Endometrial microvascular endothelial cells (primary cell): ENCODE measurements around the gene PLPPR1. TPM values are rescaled to one million over a fixed set of nuclear protein-coding genes. Genes with fewer than 3 reads are reported as not detected.
"Not testable (repeated sequence)": the region's sequence is repeated elsewhere in the genome, so short reads cannot be mapped to it uniquely, and the experiment has no call there.

Experiments
- in situ Hi-C: cut with HindIII; loops from 2 replicates; pipeline ENCODE4 v1.10.0; 2017; ENCODE audit warnings: low sequenced_read_pairs, low pct_unique_long_range_greater_than_20kb; ENCODE audit errors: inconsistent ontology term
- total RNA-seq: library from RNA; depleted of rRNA; stranded (reverse); fragments of >200 nt; gene quantifications from one replicate; pipeline ENCODE4 v1.2.3, GENCODE V29; 2015; ENCODE audit errors: inconsistent ontology term

PLPPR1 gene
- total RNA-seq, 1 donor from 2014 or later: not detected

- in situ Hi-C loops: no loop called here
These were observed 69.9 kb downstream of the PLPPR1 start for GRCh38 chr9:101098392-101098791.

GRCh38 chr9:101114317-101114716 lies 85.8 kb downstream of the PLPPR1 start:
- in situ Hi-C loops: no loop called here

- in situ Hi-C loops: no loop called here
These were observed 86.6 kb downstream of the PLPPR1 start for GRCh38 chr9:101115102-101115501.

GRCh38 chr9:101117161-101117560 lies 88.6 kb downstream of the PLPPR1 start:
- in situ Hi-C loops: no loop called here

- in situ Hi-C loops: no loop called here
These were observed 90.8 kb downstream of the PLPPR1 start for GRCh38 chr9:101119206-101119819.

- in situ Hi-C loops: no loop called here
These were observed 93.4 kb downstream of the PLPPR1 start for GRCh38 chr9:101121836-101122399.

- in situ Hi-C loops: no loop called here
These were observed 98.0 kb downstream of the PLPPR1 start for GRCh38 chr9:101126556-101126955.

GRCh38 chr9:101127369-101127768 lies 98.8 kb downstream of the PLPPR1 start:
- in situ Hi-C loops: not testable (repeated sequence)

GRCh38 chr9:101128623-101129022 lies 100.1 kb downstream of the PLPPR1 start:
- in situ Hi-C loops: no loop called here

GRCh38 chr9:101130054-101130453 lies 101.5 kb downstream of the PLPPR1 start:
- in situ Hi-C loops: no loop called here

GRCh38 chr9:101131326-101131725 lies 102.8 kb downstream of the PLPPR1 start:
- in situ Hi-C loops: no loop called here

GRCh38 chr9:101132801-101133200 lies 104.3 kb downstream of the PLPPR1 start:
- in situ Hi-C loops: no loop called here

- in situ Hi-C loops: no loop called here
These were observed 110.0 kb downstream of the PLPPR1 start for GRCh38 chr9:101138509-101138908.

- in situ Hi-C loops: no loop called here
These were observed 110.6 kb downstream of the PLPPR1 start for GRCh38 chr9:101139082-101139481.

- in situ Hi-C loops: no loop called here
These were observed 112.2 kb downstream of the PLPPR1 start for GRCh38 chr9:101140764-101141163.

- in situ Hi-C loops: no loop called here
These were observed 118.0 kb downstream of the PLPPR1 start for GRCh38 chr9:101146508-101146907.

GRCh38 chr9:101148344-101148743 lies 119.8 kb downstream of the PLPPR1 start:
- in situ Hi-C loops: no loop called here

- in situ Hi-C loops: no loop called here
These were observed 129.8 kb downstream of the PLPPR1 start for GRCh38 chr9:101158361-101158760.

GRCh38 chr9:101162231-101162630 lies 133.7 kb downstream of the PLPPR1 start:
- in situ Hi-C loops: no loop called here

GRCh38 chr9:101165131-101165530 lies 136.6 kb downstream of the PLPPR1 start:
- in situ Hi-C loops: no loop called here
